Stimulated activated CD8-positive, alpha-beta memory T cell treated with anti-CD3 and anti-CD28 coated beads, Interleukin-7, amount 100 ng/mL, for 1 hour (primary cell): ENCODE measurements around the gene TM9SF1.

Experiments
- DNase-seq, 2 donors: peaks; one replicate each; pipeline ENCODE4 v3.0.0-alpha.2; 2020; ENCODE audit warnings: low read depth in 2 of 2

The TM9SF1 gene

GRCh38 chr14:24196071-24197055, 1.1 kb upstream of the TM9SF1 start:
- no peak for DNase-seq

GRCh38 chr14:24194873-24195185, 412 bp downstream of the TM9SF1 start:
- DNase-seq, result no peak

- no peak for DNase-seq
Observed at GRCh38 chr14:24194186-24194872, 912 bp downstream of the TM9SF1 start.

- DNase-seq, result no peak
Observed at GRCh38 chr14:24192933-24193332, 2.3 kb downstream of the TM9SF1 start.

GRCh38 chr14:24190416-24190815, 4.8 kb downstream of the TM9SF1 start:
- no peak for DNase-seq

- DNase-seq, result no peak
Observed at GRCh38 chr14:24189460-24189859, 5.8 kb downstream of the TM9SF1 start.

- no peak for DNase-seq
Observed at GRCh38 chr14:24189059-24189375, 6.2 kb downstream of the TM9SF1 start.

GRCh38 chr14:24188251-24189058, 6.8 kb downstream of the TM9SF1 start, which contains the start of gene IPO4:
TSS of gene IPO4 (minus strand) at chr14:24188816. CDS start at chr14:24188787, 29 bp downstream.
- DNase-seq, result peak; percentile 90

- no peak for DNase-seq
Observed at GRCh38 chr14:24187539-24187915, 7.7 kb downstream of the TM9SF1 start.

- no peak for DNase-seq
Observed at GRCh38 chr14:24186831-24187538, 8.3 kb downstream of the TM9SF1 start.

- no peak for DNase-seq
Observed at GRCh38 chr14:24185741-24186140, 9.5 kb downstream of the TM9SF1 start.

GRCh38 chr14:24185026-24185425, 10.2 kb downstream of the TM9SF1 start:
- DNase-seq, result no peak

GRCh38 chr14:24184104-24184970, 10.9 kb downstream of the TM9SF1 start:
- DNase-seq, result no peak

GRCh38 chr14:24183014-24183481, 12.2 kb downstream of the TM9SF1 start:
- DNase-seq, result no peak

- no peak for DNase-seq
Observed at GRCh38 chr14:24182110-24182882, 12.9 kb downstream of the TM9SF1 start.

- no peak for DNase-seq
Observed at GRCh38 chr14:24181371-24182077, 13.7 kb downstream of the TM9SF1 start.

GRCh38 chr14:24179961-24180796, 15.1 kb downstream of the TM9SF1 start:
- no peak for DNase-seq

GRCh38 chr14:24179294-24179960, 15.8 kb downstream of the TM9SF1 start:
- no peak for DNase-seq
